ENCODE data around the gene GALNT13.

Gene GALNT13

DNA sequence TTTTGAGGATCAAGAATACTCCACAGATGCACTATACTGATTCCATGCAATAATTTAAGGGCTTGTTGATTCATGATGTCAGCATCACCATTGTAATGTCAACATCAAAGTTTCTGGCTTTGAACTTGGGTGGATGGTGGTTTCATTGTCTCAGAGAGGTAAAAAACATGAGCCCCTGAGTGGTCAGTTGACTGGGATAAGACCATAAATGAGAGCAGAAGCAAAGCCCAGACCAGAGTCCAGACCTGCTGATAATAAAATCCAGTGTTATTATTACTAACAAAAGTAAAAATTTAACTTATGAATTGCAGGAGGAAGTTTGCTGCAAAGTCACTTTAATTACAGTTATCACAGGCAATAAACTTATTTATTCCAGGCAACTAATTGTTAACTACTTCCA, 358.2 kb downstream of the GALNT13 start:
- no peak for DNase-seq

DNA sequence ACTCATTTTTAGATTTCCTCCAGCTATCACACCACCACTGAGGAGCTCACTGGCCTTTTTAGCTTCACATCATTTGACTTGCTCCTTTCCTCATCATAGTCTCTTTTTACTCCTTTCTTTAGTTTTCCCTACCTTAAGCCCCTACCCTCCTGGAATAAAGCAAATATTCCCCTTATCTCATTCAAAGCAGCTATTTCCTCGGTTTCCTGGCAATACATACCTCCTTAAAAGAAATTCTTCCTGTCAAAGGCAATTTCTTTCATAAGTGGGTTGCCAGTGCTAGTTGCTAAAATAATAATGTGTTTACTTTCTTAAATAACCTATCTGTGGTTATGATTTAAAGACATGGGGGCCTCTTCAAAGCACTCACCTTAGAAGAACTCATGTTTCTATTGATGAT, 359.3 kb downstream of the GALNT13 start:
- DNase-seq = no peak

DNA sequence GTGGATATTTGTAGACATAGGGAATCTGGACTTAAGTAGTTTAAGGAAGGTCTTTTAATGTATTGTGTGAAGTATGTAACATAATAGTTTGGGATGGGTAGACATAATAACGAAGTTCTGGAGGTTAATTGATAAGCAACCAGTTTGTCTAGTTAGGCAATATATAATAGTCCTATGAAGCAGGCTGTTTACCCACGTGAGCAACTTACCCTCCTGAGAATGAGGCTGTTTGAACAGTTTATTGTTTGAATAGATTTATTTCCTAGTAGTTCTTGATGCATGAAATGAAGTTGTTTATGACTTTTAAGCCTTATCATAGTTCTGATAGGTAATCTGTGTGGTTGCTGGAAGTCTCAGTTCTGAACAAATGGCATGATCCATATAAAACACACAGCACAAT, 361.5 kb downstream of the GALNT13 start:
- DNase-seq = no peak

DNA sequence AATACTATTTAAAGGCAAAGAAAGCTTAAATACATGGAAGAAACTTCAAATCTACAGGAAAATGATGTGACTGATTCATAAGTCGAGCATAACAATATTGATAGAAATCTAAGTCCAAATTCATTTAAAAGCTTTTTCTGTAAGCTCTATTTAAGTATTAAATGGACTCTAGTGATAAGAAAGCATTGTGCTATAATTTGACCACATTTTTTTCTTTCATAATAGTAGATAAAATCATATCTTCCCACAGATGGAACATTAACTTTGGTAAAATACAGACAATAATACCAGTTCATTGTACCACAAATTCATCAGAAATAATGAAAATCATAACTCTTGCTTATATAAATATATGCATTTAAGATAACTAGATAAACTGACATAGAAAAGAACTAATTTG, 366.5 kb downstream of the GALNT13 start:
- no peak for DNase-seq

DNA sequence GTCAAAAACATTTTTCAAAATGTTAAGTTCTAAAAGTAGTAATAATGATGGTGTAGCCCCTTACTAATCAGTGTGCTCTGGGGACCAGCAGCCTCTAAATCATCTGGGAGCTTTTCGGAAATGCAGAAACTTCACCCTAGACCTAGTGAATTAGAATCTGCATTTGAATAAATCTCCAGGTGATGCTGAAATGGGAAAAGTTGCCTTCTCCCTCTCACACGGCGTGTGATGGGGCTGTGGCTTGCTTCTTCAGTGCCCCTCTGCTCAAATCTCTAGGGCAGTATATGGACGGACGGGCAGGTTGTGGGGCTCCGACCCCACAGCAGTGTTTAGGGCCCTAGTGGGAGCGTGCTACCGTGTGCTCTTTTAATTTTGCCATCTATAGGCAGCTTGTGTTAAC, 368.6 kb downstream of the GALNT13 start:
- no peak for DNase-seq

DNA sequence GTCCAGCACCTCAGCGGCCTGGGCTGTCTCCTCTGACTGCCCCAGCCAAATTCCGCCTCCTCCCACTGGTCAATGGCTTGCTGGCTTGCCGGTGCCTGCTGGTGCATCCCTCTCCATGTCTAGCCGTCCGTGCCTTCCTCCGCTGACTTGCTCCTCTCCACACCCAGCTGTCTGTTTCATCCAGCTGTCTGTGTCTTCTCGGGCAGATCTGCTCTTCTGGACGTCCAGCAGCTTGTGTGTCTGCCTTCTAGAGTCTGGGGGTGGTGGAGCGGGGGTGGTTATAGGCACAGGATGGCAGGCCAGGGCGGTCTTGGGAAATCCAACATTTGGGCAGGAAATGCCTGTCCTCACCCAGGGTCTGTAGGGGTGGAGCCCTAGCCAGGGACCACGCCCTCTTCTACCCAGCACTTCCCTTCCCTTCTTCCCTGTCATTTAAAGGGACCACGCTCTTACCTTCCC, 369.2 kb downstream of the GALNT13 start:
- DNase-seq = no peak

DNA sequence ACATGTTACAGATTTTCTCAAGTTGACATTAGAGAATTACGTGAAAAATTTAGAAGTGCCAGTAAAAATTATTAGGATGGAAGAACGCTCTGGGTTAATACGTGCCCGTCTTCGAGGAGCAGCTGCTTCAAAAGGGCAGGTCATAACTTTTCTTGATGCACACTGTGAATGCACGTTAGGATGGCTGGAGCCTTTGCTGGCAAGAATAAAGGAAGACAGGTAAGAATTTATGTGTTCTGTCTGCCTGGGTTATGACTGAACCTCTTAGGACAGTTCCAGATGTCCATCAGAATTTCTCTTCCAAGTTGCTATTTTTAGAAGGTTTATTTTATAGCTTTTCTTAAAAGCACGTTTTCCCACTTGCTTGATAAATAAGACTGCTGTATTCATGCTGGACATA, 371.0 kb downstream of the GALNT13 start:
- no peak for DNase-seq

DNA sequence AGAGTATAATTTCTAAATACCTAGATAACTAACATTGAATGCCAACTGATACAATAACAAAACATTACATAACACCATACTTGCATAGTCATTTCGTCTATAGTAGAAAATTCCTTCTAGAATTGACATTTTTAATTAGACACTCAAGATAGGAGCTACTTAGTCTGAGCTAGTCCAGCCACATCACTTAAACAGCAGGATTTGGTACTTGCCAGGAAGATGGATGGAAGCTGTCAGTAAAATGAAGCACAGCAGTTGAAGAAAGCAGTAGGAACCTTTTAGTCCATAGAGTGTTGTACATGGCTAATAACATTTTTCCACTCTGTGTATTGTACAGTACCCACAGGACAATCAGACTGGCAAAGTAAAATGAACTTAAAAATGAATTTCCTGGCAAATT, 372.0 kb downstream of the GALNT13 start:
- no peak for DNase-seq

DNA sequence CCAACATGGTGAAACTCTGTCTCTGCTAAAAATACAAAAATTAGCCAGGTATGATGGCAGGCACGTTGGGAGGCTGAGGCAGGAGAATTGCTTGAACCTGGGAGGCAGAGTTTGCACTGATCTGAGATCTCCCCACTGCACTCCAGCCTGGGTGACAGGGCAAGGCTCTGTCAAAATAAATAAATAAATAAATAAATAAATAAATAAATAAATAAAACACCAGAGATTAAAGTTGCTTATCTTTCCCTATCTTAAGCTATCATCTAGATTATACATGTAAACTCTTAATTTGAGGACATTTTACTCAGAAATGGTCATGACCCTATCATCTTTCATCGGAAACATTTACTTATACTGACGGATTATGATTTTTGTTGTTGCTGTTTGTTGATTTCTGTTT, 373.2 kb downstream of the GALNT13 start:
- no peak for DNase-seq

DNA sequence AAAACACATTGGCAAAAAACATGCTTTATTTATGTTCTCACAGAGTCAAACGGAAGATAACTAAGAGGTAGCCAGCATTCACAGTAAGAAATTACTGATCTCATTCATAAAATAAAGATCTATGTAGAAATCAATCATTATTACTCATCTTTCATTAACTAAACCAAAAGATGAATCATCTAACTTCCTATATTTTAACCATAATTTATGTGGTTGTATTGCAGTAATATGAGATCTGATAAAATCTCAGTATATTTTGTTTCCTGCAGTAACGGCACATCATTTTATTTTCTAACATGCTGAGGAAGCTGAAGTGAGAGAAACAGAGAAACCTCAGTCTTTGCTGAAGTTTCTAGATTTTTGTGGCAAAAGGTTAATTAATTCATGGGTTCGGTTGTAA, 375.8 kb downstream of the GALNT13 start:
- DNase-seq = no peak

DNA sequence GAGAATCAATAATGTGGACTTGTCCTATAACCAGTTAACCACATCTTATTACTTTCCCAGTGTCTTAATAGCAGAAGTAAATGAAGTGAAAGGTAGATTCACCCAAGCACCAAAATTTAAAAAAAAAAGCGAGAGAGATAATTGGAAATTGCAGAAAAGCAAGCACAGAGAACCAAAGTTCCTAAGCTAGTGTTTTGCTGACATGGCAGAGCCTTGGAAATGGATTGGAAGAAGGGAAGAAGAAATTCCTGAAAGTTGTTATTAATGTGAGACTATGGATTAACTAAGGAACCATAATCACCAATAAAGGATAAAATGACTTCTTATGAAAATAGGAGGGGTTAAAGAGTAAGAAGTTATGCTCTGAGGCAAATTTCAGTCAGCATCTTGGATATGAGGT, 384.4 kb downstream of the GALNT13 start:
- no peak for DNase-seq

DNA sequence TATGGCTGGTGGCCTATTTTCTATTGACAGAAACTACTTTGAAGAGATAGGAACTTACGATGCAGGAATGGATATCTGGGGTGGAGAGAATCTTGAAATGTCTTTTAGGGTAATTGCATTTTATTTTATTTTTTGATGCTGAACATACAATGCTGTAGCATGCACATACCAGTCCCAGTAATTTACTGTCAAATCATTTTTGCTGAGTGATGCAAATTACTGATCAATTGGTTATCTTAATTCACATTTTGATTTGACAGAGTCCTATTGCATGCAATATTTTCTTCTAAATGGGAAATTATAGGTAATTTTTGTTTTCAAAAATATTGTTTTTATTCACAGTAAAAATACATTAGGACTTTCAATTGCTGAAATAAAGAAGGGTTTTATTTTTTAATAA, 387.3 kb downstream of the GALNT13 start:
- DNase-seq = no peak

DNA sequence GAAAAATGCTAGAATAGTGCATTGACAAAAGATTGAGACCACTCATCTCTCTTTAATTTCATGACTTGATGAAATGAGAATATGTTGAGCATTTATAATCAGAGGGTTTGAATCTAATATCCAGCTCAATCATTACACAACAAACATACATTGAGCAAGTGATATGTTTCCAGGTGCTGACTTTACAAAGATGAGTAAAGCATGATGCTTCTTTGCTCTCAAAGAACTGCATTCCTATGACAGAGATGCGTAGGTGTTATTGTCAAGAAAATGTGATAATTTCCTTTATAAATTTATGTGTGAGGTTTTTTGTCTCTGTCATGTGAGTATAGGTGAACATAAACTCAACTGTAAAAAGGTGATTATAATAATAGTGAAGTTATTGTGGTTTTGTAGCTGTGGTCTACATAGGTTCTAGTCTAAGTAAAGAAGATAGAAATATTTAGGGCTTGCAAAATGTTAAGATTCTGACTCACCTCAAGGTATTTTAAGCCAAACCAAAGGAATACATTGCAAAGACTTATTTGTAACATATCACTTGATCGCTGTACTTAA, 389.8 kb downstream of the GALNT13 start:
- DNase-seq = no peak

DNA sequence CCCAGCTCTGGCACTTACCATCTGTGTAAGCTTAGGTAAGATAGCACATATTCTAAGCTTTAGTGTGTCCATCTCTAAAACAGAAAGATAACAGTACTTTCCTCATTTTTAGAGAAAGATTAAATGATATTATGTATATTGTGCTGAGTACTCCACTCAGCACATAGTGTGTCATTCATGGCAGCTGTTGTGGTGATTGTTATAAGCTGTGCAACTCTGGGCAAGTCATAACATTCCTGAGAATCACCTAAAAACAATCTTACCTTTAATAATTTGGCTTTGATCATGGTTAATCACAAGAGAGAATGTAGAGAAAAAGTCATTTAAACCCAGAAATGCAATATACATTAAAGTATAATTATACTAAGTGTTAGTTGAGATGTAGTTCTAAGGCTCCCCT, 391.5 kb downstream of the GALNT13 start:
- no peak for DNase-seq

DNA sequence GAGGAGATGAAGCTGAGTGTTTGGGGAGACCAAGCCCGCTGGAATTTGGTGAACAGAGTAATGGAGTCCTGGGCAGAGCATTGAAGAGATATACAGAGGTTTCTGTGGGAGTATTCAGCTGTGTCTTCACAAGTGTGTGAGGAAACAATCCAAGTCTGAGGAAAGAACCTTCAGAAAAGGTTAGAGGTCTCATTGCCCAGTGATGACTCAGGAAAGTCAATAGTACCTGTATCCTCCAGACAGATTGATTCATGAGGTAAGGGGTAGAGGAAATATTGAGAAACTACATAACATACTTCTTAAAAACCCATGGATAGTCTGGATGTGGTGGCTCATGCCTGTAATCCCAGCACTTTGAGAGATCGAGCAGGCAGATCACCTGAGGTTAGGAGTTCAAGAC, 392.3 kb downstream of the GALNT13 start:
- no peak for DNase-seq

DNA sequence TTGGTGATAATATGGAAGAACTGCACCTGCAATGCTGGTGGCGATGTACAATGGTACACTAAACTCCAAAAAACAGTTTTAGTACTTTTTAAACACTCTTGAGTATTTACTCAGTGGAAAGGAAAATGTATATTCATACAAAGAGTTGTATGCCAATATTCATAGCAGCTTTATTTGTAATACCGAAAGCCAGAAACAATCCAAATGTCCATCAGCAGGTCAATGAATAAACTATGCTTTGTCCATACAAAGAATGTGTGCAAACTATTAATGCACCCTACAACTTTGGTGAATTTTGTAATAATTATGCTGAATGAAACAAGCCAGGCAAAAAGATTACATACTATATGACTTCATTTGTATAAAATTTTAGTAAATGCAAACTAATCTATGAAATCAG, 396.3 kb downstream of the GALNT13 start:
- no peak for DNase-seq

DNA sequence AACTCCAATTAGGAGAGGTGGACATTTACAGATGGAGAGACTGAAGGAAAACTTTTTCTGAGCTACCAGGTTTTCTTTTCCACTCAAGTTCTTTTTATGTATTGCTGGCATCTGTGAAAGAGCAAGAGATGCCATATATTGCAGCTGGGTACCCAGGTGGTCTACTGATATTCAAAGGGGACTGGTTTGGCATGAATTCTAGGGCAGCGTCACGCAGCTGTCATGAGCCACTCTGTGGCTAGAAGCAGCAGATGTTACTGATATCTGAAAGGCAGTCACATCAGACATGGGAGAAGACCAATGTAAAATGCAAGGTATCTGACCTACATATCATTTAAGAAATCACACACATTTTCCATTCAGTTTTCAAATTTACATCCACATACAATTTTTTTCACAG, 408.8 kb downstream of the GALNT13 start:
- no peak for DNase-seq

DNA sequence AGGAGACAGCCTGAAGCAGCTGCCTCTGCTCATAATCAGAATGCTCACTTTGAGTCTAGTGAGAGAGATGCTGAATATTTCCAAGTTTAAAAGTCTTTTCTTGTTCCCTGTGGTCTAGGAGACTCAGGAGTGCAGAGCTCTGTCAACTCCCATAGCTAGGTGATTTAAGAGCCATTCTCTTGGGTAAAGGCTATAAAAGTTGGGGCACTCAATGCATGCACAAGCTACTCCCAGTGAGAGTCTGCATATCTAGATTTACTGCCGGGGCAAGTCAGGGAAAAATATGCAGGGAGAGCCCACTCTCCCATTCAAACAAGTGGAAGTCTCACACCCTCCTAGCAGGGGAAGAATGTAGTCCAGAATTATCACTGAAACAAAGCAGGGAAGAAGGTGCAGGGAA, 418.1 kb downstream of the GALNT13 start:
- no peak for DNase-seq

DNA sequence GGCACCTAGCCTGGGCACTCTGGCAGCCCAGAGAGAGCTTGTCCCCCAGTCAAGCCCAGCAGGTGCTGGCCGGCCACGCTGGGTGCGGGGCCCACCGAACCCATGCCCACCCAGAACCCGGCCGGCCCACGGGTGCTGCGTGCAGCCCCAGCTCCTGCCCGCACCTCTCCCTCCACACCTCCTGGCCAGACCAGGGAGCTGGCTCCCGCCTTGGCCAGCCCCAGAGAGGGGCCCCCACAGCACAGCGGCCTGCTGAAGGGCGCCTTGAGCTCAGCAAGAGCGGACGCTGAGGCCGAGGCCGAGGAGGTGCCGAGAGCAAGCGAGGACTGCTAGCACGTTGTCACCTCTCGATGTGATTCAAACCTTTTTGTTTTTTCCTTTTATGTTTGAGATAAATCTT, 419.8 kb downstream of the GALNT13 start:
- DNase-seq = no peak

DNA sequence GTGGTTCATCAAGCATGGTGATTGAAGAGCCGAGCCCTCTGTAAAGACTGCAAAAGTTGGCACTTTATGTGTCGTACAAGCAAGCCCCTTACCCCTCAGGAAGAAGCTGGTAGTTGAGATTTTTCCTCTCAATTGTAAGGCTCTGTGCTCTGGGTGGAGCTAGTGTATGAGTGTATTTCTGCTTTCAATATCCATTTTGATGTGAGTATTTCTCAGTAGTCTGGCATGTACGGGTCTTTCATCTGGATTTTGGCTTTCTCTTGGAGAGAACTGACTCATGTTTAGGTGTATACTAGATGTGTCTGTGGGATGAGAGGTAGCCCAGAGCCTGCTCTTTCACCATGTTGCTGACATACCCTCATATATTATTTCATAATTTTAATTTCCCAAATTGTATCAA, 420.2 kb downstream of the GALNT13 start:
- no peak for DNase-seq

DNA sequence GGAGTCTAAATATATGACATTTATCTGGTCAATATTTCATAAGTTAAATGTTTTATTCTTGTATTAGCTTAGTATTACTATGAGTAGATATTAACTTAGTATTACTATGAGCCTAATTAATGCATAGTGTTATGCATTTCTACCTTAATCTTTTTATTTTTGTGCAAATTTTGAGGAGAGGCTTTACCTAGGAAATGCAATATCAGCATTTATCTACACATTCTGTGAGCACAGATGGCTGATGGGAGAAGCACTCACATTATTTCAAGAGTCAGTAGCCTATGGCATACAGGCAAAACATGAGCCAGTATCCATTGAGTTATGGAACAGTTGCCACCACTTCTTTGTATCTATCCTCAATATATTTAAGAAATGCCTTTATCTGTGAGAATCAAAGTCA, 422.1 kb downstream of the GALNT13 start:
- DNase-seq = no peak

DNA sequence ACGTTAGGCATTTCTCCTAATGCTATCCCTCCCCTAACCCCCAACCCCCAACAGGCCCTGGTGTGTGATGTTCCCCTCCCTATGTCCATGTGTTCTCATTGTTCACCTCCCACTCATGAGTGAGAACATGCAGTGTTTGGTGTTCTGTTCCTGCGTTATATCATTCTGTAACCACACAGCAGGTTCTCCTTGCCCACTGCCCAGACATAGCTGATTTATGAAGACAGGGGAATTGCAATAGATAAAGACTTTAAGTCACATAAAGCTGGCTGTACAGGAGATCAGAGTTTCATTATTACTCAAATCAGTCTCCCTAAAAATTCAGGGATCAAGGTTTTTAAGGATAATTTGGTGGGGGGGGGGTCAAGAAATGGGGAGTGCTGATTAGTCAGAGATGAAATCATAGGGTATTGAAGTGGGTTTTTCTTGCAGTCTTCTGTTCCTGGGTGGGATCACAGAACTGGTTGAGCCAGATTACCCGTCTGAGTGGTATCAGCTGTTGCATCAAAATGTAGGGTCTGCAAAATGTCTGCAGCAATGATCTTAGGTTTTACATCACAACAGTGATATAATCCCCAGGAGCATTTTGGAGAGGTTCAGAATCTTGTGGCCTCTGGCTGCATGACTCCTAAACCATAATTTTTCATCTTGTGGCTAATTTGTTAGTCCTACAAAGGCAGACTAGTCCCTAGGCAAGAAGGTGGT, 434.7 kb downstream of the GALNT13 start:
- DNase-seq = no peak

DNA sequence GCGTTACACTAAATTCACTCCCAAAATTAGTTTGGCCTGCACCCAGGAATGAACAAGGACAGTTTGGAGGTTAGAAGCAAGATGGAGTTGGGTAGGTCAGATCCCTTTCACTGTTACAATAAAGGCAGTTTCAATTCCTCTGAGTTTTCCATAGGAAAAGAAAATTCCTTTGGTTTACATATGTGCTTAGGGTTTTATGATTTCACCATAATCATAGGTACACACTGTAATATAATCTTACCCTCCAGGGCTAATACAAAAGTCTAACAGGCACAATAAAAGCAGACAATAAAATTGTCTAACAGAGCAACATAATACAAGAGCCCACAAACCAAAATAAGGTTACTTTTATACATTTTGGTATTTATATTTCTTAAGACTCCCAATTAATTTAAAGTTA, 435.3 kb downstream of the GALNT13 start:
- no peak for DNase-seq

DNA sequence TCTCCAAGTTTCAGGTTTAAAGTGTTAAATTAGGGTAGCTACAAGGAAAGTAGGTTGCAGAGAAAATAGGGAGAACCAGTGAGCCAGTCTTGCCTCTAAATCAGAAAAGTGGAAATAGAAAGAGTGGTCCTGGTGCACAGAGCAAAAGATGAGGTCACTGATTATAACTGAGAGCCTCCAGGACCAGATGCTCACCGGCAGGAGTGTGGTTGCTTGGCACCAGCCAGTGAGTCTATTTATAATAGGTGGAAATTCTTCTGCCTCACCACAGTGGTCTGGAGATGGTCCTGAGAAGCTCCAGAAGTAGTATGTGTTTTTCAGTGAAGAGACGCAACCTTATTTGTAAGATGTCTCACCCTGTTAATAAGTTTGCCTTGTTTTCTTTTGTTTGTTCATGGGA, 452.9 kb downstream of the GALNT13 start:
- DNase-seq = no peak

DNA sequence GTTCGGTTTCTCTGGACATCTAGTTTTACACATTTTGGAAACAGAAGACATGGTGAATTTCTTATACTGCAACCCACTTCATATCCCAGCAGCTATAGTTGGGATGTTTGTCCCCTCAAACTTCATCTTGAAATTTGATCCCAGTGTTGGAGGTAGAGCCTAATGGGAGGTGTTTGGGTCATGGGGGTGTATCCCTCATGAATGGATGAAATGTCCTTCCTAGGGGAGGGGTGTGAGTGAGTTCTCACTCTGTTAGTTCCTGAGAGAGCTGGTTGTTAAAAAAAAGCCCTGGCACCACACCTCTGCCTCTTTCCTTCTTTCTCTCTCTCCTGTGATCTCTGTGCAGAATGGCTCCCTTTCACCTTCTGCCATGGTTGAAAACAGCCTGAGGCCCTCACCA, 457.8 kb downstream of the GALNT13 start:
- DNase-seq = no peak

Data from activated CD8-positive, alpha-beta memory T cell treated with anti-CD3 and anti-CD28 coated beads, Interleukin-2, amount 50 U/mL, for 48 hours (primary cell).